LNCaP clone FGC (cell line): ENCODE results near the gene SAMD4A.
A peak's percentile ranks its signal among the peaks of the same experiment; 100 is the strongest.

Source experiments
- DNase-seq: peaks from one replicate; pipeline ENCODE4 v3.0.0-alpha.2; 2011; ENCODE audit warnings: low read depth
- H3K4me3 ChIP-seq: 2 replicates; pipeline ENCODE4 v1.5.1; 2011; ENCODE audit warnings: mild to moderate bottlenecking, low read depth, low read length, control low read depth
- CTCF ChIP-seq: IDR thresholded peaks from 2 replicates; pipeline ENCODE4 v1.5.1; 2012; ENCODE audit warnings: mild to moderate bottlenecking; ENCODE audit not compliant: control insufficient read depth, insufficient read depth; ENCODE audit errors: extremely low read depth

Gene SAMD4A

DNA sequence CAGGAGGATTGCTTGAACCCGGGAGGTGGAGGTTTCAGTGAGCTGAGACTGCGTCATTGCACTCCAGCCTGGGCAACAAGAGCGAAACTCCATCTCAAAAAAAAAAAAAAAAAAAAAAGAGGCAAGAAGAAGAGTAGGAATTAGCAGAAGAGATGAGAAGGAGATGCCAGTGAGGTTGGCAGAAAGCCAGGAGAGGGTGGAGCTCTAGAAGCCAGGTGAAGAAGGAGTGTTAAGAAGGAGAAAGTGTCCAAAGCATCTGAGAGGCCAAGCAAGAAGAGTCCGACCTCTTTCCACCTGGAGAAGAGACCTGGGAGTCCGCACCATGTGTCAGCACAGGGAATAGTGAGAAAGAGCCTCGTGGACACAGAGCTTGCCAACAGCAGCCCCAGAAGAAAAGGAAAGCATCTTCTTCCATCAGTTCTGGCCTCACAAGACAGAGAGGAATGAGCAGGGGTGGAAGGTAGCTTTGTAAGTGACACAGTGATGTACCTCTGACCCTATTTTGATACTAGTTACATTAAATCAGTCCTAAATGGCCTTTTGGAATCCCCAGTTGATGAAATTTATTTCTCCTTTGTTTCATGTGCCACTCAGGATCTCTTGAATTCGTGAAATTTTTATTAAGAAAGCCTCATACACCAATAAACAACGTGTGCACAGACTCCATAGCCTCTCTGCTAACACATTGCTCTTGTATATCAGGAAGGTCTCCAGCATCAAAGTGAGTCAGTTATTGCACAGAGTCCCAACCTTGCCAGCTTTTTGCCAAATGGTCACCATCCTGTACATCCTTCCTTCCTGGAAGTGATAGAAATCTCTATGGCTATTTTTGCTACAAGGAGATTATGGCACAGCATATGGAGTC is 70.6 kb downstream of the SAMD4A start:
- DNase-seq = no peak
- H3K4me3 ChIP-seq = no peak overlapping the region
- no peak for TF ChIP-seq CTCF

- DNase-seq = no peak
- H3K4me3 ChIP-seq = no peak overlapping the region
- no peak for TF ChIP-seq CTCF
Measured at GRCh38 chr14:54638135-54638446, 71.2 kb downstream of the SAMD4A start.

DNA sequence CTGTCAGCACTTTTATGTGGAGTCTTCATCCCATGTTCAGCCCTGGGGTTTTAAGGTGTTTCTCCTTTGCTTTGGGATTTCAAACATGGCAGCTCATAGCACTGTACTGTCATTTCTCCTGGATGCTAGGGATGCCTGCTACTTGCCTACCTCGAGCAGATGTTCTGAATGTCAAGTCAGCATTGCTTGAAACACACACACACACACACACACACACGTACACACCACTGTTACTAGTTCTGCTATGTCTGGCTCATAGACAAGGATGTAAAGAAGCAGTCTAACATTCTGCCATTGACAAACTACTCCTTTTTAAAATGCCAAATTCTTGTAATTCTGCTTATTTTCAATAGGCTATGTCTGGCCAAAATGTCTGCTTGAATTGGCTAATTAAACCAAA is 72.7 kb downstream of the SAMD4A start:
- TF ChIP-seq CTCF = no peak
- no peak for DNase-seq
- H3K4me3 ChIP-seq = no peak overlapping the region

- H3K4me3 ChIP-seq = no peak overlapping the region
- TF ChIP-seq CTCF = no peak
Measured at GRCh38 chr14:54640506-54640905, 73.6 kb downstream of the SAMD4A start.

GRCh38 chr14:54642121-54642520 is 75.2 kb downstream of the SAMD4A start:
- no peak for TF ChIP-seq CTCF
- H3K4me3 ChIP-seq = no peak overlapping the region
- DNase-seq = no peak

More at GRCh38 chr14:54640506-54640905, 73.6 kb downstream of the SAMD4A start:
- no peak for DNase-seq

GRCh38 chr14:54642801-54643695 is 76.1 kb downstream of the SAMD4A start:
- no peak for DNase-seq
- H3K4me3 ChIP-seq = no peak overlapping the region
- TF ChIP-seq CTCF = peak; percentile 37
